ENCODE data around the gene RPUSD3. TPM values are rescaled to one million over a fixed set of nuclear protein-coding genes. Genes with fewer than 3 reads are reported as not detected.

Gene RPUSD3
- total and polyA plus RNA-seq, 9 of the 15 experiments (the other 6 are each of a cell fraction or from before 2014, with no cell fraction given) = 13.8 to 99.0 (median 59.3) TPM

DNA sequence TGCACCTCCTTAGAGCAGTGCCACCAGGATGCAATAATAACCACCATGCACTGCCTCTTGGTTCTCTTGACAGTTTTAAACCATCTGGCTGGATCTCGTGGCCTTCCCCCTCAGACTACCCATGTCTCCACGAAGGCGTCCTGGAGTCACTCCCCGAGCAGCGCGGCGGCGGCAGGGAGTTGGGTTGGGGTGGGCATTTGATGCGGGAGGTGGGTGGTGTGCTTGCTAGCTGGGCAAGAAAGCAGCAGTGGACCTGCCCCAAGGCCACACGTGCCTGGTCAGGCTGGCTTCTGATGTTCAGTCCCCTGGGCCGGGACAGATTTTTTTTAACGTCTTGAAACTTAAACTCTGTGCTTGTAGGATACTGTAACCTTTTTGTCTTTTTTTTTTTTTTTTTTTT lies 37.7 kb downstream of the RPUSD3 start:
- in situ Hi-C loops (cut with MboI) = no loop called here
- POLR2A ChIA-PET = interaction anchor here (0.5 to 6.7 kb wide), 5 partner anchors 9 to 292 kb away, joined by 3 to 49 read pairs (median 6); partner anchors contain the start of genes ARPC4, RPUSD3 and TADA3

More for the DNA sequence above, 37.7 kb downstream of the RPUSD3 start:
- intact Hi-C loops (cut with micrococcal nuclease) = no loop called here
- BruUV-seq (replicated peaks) = no TSS peak
- H2AFZ ChIP-seq (ENCODE audit: low read depth, low read length) = no peak overlapping the region
- H3K9me1 ChIP-seq (ENCODE audit: control insufficient read depth, insufficient read depth, low read length) = peaks cover 2% of the 10 kb centered on the region
- DNase-seq (ENCODE audit: extremely low read depth in 1 of 4, low spot score in 3 of 4) (no peak), ATAC-seq (no peak), FAIRE-seq (no peak)
- H3K79me2 ChIP-seq (ENCODE audit: control insufficient read depth, insufficient read depth, low read length) = no peaks in the 10 kb centered on the region
- CTCF ChIA-PET (ENCODE audit: low intra/inter-chr PET ratio) = interaction anchor here (0.7 kb wide), 1 partner anchor 521 kb away, joined by 3 read pairs; no protein-coding TSS in a partner anchor
- H4K20me1 ChIP-seq (replicated peaks; ENCODE audit: control insufficient read depth, insufficient read depth, low read length) = 0 out of 2 replicates have a peak, but pooled peaks cover 3% of the 10 kb centered on the region
- peaks cover 87% of the 10 kb centered on the region for H3K36me3 ChIP-seq (ENCODE audit: control insufficient read depth, insufficient read depth, low read length)
- H3K4me3 ChIP-seq = no peak overlapping the region
- no peak overlapping the region for H3K27ac ChIP-seq (ENCODE audit: extremely low read depth, low read depth, low read length)
- H3K9ac ChIP-seq (ENCODE audit: insufficient read depth in 1 of 2, low read depth in 2 of 2, low read length in 2 of 2) = no peak overlapping the region; a peak in 1 of 4 replicates
- peaks cover 0 to 8% of the 10 kb centered on the region in 2 experiments; a peak in 2 of 5 replicates for H3K4me1 ChIP-seq (replicated peaks in 1 of 2; ENCODE audit: control insufficient read depth in 2 of 2, insufficient read depth in 2 of 2, low read length in 2 of 2)
- no peak overlapping the region for H3K4me2 ChIP-seq (ENCODE audit: insufficient read depth, low read length)
- WGBS (ENCODE audit: insufficient coverage, low coverage, missing lambda C conversion rate) = 93% methylated on average over 12 of the region's 12 CpGs
- H3K27me3 ChIP-seq (ENCODE audit: control insufficient read depth in 2 of 2, insufficient read depth in 2 of 2, low read length in 2 of 2) = no peaks in the 10 kb centered on the region
- no peaks in the 10 kb centered on the region for H3K9me3 ChIP-seq (replicated peaks; ENCODE audit: control insufficient read depth, insufficient read depth, low read depth, low read length)
- TF ChIP-seq POLR2G (IDR thresholded peaks at IDR 0.05; ENCODE audit: low read depth, low read length) = peak; percentile 59
- TF ChIP-seq ATF2 (CRISPR knock-in tag; IDR thresholded peaks at IDR 0.05) = no peak
- TF ChIP-seq, protein P1, sequence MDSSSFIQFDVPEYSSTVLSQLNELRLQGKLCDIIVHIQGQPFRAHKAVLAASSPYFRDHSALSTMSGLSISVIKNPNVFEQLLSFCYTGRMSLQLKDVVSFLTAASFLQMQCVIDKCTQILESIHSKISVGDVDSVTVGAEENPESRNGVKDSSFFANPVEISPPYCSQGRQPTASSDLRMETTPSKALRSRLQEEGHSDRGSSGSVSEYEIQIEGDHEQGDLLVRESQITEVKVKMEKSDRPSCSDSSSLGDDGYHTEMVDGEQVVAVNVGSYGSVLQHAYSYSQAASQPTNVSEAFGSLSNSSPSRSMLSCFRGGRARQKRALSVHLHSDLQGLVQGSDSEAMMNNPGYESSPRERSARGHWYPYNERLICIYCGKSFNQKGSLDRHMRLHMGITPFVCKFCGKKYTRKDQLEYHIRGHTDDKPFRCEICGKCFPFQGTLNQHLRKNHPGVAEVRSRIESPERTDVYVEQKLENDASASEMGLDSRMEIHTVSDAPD (CRISPR knock-in tag; IDR thresholded peaks at IDR 0.05) = no peak
- peak; percentile 61 for TF ChIP-seq RBFOX2 (IDR thresholded peaks at IDR 0.05; ENCODE audit: low read depth, low read length)

All from K562 (cell line).